Glomerular visceral epithelial cell (primary cell): ENCODE measurements around the gene AP3B2.
"Not testable (repeated sequence)": the region's sequence is repeated elsewhere in the genome, so short reads cannot be mapped to it uniquely, and the experiment has no call there.

Source experiments
- DNase-seq: peaks from one replicate; pipeline ENCODE4 v3.0.0-alpha.2; 2016; ENCODE audit errors: extremely low spot score

Gene AP3B2, protein sequence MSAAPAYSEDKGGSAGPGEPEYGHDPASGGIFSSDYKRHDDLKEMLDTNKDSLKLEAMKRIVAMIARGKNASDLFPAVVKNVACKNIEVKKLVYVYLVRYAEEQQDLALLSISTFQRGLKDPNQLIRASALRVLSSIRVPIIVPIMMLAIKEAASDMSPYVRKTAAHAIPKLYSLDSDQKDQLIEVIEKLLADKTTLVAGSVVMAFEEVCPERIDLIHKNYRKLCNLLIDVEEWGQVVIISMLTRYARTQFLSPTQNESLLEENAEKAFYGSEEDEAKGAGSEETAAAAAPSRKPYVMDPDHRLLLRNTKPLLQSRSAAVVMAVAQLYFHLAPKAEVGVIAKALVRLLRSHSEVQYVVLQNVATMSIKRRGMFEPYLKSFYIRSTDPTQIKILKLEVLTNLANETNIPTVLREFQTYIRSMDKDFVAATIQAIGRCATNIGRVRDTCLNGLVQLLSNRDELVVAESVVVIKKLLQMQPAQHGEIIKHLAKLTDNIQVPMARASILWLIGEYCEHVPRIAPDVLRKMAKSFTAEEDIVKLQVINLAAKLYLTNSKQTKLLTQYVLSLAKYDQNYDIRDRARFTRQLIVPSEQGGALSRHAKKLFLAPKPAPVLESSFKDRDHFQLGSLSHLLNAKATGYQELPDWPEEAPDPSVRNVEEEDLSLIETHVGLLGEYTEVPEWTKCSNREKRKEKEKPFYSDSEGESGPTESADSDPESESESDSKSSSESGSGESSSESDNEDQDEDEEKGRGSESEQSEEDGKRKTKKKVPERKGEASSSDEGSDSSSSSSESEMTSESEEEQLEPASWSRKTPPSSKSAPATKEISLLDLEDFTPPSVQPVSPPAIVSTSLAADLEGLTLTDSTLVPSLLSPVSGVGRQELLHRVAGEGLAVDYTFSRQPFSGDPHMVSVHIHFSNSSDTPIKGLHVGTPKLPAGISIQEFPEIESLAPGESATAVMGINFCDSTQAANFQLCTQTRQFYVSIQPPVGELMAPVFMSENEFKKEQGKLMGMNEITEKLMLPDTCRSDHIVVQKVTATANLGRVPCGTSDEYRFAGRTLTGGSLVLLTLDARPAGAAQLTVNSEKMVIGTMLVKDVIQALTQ

DNA sequence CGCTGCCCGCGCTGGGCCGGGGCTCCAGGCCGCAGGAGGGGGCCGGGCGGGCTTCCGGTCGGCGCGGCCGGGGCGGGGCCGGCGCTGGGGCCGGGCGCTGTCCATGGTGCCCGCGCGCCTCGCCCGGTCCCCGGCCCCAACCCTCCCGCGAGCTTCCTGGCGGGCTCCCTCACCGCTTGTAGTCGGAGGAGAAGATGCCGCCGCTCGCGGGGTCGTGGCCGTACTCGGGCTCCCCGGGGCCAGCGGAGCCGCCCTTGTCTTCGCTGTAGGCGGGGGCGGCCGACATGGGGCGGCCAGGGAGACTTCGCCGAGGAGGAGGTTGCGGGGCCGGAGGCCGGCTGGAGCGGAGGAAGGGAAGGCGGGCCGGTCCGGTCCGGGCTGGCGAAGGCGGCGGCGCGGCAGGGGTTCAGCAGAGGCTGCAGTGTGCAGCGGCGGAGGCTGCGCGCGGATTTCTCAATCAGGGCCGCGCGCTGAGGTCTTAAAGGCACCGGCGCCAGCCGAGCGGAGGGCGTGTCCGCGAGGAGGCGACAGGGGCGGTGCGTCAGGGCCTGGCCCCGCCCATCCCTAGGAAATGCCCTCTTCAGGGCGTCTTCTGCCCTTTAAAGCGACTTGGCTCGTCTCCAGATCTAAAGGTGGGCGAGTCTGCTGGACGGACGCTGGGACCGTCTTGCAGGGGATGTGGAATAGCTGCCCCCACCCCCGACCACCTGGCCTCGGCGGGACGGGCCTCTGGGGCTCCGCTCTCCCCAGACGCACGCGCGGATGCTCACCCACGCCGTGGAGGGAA is at the start of gene AP3B2:
AP3B2 (minus strand) TSS at position 455 of the 787 bp plus-strand sequence; CDS start at position 286, 169 bp downstream.
- DNase-seq: peak; percentile 74

DNA sequence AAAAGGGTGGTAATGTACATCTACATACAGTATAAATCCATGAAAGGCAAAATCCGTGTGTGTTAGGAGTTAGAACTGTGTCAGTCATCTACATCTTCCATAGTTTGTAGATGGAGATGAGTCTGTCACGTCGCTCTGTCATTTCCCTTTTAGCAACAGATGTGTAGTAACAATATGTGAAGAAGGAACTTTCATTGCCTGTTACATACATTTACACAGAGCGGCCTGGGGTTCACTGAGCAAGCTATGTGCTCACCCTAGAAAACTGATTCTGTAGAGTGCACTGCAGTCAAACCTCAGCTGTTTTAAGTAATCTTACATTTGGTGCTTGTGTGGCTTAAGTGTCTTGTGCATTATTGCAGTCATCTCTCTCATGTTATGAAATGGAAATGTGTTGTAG is 41.6 kb upstream of the AP3B2 start:
- no peak for DNase-seq

DNA sequence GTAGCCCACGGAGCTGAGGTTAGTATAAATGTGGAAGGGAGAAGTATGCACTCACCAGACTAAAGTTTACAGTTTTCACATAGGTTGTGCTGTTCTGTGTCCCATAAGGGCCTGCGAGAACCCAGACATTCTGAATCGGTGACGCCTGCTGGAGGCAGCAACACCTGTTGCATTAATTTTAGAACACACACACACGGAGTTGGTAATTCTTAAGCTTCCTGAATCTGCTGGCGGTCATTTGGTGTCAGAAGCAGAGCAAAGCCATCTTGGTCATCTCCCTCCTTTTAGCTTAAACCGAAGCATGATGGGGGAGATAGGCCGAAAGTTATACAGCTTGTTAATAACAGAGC is 41.1 kb upstream of the AP3B2 start:
- peak; percentile 12 for DNase-seq

DNA sequence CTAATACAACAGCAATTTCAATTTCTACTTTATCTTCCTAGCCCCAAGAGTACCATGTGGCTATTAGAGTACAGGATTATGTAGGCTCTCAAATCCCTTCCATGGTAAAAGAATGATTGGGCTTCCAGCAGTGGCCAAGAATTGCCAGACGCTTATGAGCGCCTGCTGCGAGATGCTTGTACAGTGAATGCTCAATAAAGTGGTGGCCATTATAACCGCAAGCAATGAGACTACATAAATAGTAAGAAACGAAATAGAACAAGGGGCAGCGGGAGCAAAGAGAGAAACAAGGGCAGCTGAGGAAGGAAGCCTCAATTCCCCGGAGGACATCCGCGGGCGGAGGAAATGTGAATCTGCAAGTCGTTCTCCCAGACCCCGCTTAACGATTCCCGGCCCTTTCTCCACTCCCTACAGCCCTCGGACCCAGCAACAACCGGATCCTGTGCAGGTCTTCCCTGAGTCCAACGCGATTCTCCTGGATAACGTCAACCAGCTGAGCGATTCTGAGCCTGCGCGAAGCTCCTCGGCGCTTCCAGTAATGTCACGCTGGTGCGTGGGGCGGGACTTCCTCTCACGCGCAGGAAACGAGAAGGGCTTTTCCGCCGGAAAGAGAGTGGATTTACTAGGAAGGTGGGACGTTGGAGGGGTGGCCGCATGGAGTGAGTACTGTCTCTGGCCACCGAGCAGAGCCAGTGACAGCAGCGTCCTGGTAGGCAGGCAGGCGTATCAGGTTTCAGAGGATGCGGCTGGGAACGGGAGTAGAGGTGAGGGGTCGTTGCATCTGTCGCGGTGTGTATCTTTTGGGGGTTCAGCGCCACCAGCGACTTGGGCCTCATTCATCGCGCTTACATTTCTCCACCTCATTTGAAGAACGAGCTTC is 40.5 kb upstream of the AP3B2 start:
- DNase-seq: peak; percentile 93

DNA sequence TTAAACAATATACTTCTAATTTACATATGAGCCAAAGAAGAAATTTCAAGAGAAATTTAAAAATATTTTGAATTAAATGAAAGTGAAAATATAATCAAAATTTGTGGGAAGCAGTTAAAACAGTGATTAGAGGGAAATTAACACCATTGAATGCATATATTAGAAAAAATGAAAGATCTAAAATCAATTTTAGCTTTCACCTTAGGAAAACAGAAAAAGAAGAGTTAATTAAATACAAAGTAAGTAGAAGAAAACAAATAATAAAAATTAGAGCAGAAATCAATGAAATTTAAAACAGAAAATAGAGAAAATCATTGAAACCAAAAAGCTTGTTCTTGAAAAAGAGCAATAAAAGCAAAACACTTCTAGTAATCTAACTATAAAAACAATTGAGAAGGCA is 38.6 kb upstream of the AP3B2 start:
- no peak for DNase-seq

DNA sequence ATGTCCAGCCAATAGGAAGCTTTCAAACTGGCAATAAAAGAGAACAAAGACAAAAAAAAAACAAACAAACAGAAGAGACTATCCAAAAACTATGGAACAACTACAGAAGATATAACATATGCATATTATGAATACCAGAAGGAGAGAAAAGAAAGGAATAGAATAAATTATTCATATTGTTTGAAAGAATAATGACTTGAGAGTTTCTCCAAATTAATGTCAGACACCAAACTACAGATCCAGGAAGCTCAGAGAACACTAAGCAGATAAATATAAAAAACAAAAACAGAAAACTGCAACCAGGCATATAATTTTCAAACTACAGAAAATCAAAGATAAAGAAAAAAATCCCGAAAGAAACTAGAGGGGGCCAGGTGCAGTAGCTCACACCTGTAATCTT is 34.1 kb upstream of the AP3B2 start:
- DNase-seq: no peak

DNA sequence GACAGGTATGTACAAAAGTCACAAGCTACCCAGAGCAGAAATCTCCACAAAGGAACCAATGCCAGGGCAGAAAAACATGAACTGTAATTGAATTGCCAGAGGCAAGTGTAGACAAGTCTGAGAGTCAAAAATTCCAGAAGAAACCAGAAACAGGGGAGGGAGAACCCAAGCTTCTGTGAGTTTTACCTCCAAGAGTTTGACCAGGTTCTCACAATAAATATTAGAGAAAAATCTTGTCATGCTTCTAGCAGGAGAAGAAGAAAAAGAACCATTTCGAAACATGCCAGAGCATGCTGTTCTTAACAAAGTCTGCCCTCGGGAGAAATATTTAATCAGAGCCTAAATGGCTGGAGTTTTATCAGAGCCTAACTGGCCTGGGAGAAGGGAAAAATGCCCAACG is 32.5 kb upstream of the AP3B2 start:
- peak; percentile 16 for DNase-seq

DNA sequence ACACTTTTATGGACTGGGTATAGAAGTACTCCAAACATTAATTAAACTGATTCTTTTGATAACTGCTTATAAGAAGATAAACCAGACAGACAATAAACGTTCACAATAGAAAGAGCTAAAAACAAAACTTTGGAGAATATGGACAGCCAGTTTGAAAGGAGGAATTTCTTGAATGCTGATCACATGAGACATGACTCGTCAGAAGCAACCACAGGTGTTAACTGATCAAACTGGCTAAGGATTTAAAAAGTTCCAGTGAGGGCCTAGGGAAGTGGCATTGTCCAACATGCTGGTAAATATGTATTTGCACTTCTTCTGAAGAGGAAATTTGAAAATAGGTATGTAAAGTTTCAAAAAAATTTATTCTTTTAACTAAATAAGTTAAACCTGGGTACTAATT is 29.4 kb upstream of the AP3B2 start:
- DNase-seq: peak; percentile 38

DNA sequence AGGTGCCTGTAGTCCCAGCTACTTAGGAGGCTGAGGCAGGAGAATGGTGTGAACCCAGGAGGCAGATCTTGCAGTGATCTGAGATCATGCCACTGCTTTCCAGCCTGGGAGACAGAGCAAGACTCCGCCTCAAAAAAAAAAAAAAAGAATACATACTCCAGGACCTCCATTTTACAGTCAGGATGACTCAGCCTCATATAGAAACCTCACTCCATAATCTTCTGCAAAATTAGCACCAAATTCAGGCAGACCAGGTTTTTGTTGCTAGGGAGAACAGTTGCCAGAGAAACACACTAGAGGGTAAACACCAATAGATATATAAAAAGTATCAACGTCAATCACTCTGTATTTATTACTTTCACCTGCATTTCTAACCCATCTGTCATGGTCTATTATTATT is 28.3 kb upstream of the AP3B2 start:
- peak; percentile 8 for DNase-seq

DNA sequence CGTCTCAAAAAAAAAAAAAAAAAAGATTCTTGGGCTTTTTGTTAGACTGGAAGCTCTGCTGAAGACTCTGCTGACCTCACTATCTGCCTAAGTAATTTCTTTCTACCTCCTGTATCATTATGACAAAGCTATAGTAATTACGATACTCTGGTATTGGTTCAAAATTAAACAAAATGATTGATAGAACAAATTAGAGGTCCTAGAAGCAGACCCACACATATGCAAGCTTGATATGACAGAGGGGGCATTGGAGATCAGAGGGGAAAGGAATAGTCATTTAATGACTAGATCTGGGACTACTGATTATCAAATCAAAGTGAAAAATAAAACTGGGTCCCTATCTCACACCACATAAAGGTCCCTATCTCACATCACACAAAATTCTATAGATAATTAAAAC is 21.9 kb upstream of the AP3B2 start:
- no peak for DNase-seq

DNA sequence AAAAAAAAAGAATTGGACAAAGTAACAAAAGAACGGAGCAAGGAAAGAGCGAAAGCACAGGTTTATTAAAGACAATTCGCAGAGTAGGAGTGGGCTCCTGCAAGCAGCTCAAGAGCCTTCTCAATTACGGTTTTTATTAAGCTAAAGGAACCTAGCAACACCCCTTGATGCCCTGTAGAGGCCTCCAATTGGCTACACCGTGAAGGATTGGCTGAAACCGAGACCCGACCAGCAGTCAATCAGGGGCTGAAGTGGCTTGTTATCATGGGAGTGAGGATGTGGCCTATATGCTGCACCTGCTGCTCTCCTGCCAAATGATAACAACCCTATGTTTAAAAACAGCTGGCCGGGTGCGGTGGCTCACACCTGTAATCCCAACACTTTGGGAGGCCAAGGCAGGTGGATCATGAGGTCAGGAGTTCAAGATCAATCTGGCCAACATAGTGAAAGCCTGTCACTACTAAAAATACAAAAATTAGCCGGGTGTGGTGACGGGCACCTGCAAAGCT is 20.4 kb upstream of the AP3B2 start:
- no peak for DNase-seq

DNA sequence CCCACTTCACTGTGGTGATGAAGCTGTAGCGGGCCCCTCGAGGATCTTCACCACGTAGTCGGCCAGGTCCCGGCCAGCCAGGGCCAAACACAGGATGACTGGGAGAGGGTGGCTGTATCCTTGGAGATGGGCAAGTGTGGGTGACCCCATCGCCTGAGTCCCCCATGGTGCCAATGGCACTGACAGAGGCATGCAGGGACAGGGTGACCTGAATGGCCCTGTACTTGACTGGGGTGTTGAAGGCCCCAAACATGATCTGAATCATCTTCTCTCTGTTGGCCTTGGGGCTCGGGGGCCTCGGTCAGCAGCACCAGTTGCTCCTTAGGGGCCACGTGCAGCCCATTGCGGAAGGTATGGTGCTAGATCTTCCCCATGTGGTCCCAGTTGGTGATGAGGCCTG is 17.1 kb upstream of the AP3B2 start:
- no peak for DNase-seq

DNA sequence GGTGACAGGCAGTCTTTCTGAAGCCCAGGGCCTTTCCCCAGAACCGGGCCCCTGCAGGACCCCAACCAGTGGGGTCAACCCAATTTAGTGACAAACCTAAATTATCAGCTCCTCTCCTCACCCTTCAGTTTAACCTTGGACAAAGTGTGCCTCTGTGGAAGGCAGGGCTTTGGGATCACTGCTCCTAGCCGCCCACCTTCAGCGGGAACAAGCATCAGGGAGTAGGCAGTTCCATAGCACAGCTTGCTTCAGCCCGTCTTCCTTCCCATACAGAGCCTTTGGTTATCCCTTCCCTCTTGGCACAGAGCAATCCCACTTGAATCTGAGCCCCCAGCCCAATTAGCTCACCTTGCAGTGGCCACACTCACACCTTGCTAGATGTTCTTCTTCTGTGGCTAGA is 5.3 kb upstream of the AP3B2 start:
- no peak for DNase-seq

DNA sequence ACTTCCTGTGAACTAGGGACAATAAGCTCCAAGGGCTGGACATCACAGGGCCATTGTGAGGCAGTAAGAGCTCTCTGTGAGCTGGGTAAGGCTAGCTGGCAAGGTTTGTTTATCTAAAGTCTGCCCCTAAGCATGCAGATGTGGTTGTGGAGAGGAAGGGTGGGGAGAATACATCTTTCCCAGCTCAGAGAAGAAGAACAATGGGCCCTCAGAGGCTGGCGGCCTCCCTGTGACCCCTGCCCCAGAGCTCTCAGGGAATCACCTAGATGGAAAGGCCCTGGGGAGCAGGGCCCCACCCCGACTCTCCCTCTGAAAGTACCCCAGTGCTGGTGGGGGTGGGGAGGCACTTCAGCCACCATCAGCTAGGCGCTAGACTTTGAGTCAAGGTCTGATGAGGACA is 4.3 kb upstream of the AP3B2 start:
- no peak for DNase-seq

DNA sequence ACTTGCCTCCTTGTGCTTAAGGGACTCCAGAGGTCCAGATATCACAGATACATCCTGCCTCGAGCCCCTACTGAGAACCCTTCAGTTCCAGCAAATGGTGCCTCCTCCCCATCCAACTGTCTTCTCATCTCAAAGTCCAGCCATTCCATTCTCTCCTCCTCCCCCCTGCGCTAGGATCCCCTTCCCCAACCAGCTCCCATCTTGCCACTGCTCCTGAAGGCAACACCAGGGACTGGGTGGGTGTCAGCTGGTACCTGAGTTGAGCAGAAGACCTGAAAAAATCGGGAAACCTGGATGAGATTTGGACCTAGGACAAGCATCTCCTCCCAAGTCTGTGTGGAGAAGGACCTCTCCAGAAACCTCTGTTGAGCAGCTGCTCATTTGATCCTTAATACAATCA is 2.4 kb upstream of the AP3B2 start:
- no peak for DNase-seq

DNA sequence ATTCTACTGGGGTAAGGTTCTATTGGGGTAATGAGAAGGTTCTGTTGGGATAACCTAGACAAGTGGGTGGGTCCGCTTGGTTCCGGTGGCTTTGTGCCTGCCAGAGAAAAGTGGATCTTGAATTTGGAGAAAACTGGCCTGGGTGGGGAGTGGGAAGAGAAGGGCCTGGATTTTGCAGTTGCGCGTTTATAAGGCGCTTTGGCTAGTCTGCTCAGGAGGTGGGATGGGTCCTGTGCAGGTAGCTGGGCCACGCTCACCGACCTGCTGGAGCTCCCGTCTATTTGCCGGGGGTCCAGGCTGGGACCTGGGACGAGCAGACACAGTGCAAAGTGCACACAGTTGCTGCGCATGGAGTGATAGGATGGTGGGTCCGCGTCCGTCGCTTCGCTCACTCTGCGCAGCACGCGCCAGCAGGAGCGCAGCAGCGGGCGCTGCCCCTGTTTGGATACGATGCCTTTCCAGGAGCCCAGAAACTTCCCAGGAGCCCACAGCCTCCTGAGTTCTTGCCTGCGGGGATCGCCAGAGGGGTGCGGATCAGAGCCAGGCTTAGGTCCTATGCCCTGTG is 1.3 kb upstream of the AP3B2 start:
- DNase-seq: no peak

DNA sequence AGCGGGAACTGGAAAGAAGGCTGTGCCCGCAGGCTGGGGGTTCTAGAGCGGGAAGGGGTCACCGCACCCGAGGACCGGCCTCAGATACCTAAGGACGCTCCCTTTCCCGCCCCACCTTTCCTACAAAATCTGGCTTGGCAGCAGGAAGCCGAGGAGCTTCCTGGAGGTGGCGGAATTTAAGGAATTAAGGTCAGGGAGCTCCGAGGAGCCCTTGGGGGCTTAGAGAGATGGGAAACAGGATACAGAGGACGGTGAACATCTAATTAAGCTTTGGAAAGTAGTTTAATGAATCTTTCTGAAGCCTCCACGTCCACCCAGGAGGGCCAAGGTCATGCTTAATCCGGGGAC is 507 bp upstream of the AP3B2 start:
- DNase-seq: no peak

DNA sequence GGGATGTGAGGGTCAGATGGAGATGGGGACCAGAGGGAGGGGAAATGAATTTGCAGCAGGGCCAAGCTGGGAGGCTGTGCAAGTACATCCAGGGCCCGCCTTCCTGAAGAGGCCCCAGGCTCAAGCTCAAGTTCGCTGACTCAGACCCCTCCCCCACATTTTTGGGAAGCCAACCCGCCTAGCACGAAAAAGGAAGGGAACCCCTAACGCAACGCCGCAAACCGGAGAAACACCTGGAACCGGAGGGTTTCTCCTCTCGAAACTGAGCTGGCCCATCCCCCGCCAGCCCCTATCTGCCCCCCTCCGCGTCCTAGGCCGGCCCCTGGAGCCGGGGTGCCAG is 624 bp downstream of the AP3B2 start:
- no peak for DNase-seq

DNA sequence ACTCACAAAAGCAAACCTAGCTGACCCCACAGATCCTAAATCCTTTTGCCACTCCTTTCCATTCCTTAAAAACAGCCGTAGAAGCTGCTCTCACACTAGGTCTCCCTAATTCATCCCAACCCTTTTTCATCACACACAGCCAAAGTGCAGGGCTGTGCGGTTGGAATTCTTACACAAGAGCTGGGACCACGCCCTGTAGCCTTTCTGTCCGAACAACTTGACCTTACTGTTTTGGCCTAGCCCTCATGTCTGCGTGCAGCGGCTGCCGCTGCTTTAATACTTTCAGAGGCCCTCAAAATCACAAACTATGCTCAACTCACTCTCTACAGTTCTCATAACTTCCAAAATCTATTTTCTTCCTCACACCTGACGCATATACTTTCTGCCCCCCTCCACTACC is 3.8 kb downstream of the AP3B2 start:
- DNase-seq: not testable (repeated sequence)

DNA sequence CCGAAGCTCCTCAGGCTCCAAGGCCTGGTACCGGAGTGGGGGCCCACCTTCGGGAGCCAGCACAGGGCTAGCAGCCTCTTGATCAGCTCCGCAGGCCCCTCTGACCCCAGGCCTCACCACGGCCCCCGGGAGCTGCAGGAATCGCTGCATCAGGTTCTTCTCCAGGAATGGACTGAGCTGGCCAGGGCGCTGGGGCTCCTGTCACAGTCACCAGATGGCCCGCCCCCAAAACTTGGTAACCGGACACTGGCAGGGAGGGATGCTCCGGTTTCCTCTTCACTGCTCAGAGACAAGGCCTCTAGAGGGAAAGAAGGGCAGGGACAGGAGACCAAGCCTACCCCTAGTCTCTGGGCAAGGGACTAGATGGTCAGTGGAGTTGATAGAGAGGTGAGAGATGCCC is 9.9 kb downstream of the AP3B2 start:
- DNase-seq: no peak
